ENCODE data around the gene ZNF865. TPM values are rescaled to one million over a fixed set of nuclear protein-coding genes. Genes with fewer than 3 reads are reported as not detected.

The ZNF865 gene
- total and polyA plus RNA-seq, 10 of the 15 experiments (the other 5 are each of a cell fraction or from before 2014, with no cell fraction given), result 0.02 to 18.3 (median 0.90) TPM

DNA sequence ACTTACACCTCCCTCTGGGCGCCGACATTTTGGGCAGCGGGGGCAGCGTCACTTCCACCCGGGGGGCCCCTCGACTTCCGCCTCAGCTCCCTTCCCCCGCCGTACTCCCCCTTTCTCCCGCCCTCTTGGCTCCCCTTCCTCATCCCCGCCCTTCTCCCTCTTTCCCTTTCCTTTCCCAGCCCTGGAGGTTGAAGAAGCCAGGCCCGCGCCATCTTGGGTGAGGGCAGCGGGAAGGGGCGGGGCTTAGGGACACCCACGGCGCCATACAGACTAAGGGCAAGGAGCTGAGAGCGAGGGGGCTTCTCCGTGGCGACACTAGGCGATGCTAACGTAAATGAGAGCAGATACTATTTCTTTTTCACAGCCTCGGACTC is 6.0 kb upstream of the ZNF865 start, which contains the start of gene FIZ1 (continued):
- TF ChIP-seq STAT1 (conservative IDR thresholded peaks at IDR 0.05), result no peak
- no peak; the same call in 1 of the 2 replicates for TF ChIP-seq FOXM1 (IDR thresholded peaks at IDR 0.05; ENCODE audit: low read depth, low read length)
- TF ChIP-seq TARDBP (IDR thresholded peaks at IDR 0.05; ENCODE audit: borderline replicate concordance), result peak; percentile 82; the same call in 1 of the 2 replicates
- TF ChIP-seq ASH2L (IDR thresholded peaks at IDR 0.05; ENCODE audit: borderline replicate concordance, low read depth), result no peak
- no peak; the same call in 1 of the 2 replicates for TF ChIP-seq TAF1 (IDR thresholded peaks at IDR 0.05; ENCODE audit: borderline replicate concordance, low read depth, low read length)
- no peak for TF ChIP-seq RFX5 (IDR thresholded peaks at IDR 0.05; ENCODE audit: low read depth, low read length)
- TF ChIP-seq, protein P1, sequence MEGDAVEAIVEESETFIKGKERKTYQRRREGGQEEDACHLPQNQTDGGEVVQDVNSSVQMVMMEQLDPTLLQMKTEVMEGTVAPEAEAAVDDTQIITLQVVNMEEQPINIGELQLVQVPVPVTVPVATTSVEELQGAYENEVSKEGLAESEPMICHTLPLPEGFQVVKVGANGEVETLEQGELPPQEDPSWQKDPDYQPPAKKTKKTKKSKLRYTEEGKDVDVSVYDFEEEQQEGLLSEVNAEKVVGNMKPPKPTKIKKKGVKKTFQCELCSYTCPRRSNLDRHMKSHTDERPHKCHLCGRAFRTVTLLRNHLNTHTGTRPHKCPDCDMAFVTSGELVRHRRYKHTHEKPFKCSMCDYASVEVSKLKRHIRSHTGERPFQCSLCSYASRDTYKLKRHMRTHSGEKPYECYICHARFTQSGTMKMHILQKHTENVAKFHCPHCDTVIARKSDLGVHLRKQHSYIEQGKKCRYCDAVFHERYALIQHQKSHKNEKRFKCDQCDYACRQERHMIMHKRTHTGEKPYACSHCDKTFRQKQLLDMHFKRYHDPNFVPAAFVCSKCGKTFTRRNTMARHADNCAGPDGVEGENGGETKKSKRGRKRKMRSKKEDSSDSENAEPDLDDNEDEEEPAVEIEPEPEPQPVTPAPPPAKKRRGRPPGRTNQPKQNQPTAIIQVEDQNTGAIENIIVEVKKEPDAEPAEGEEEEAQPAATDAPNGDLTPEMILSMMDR (IDR thresholded peaks at IDR 0.05 in 2 of 3, conservative IDR thresholded peaks at IDR 0.05 in 1 of 3; ENCODE audit: control insufficient read depth in 2 of 3, extremely low read depth in 1 of 3, insufficient read depth in 1 of 3, low read depth in 3 of 3, low read length in 3 of 3), result no peak
- TF ChIP-seq RCOR1 (conservative IDR thresholded peaks at IDR 0.05; ENCODE audit: low read depth, low read length), result peak; percentile 81

DNA sequence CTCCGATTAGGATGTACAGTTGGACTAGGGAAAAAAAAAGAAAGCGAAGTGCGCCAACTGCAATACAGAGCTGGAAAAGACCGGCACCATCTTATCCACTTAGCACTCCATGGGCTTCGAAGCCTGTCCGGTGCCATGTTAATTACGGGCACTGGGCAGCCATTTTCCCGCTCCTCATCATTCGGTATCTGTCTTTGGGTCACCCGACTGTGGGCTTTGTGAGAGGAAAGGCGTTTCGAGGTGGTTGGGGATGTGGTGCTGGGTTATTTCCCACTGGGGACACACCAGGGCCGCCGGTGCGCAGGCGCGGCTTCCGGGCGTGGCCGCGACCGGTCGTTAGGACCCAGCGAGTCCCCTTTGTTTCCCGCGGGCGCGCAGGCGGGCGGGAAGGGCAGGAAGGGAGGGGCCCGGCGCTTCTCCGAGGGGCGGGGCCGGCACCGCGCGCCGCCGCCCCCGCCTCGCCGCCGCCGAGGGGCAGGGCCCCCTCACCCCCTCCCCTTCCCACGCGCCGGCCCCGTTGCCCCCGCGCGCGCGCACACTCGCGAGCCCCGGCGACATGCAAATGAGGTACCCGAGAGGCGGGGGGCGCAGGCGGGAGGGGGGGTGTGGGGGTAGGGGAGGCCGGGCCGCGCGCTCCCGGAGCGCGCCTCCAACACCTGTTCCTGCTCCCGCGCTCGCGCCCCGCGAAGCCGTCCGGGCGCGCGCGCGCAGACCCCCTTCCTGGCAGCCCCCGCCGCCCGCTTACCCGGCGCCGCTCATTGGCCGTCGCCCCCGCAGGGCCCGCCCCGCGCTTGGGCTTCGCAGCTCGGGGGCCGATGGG is 5.4 kb upstream of the ZNF865 start, which contains the start of gene ZNF524:
Gene ZNF524 (plus strand): TSS at position 447 of the 820 bp plus-strand sequence. CDS start 1,825 bp downstream, outside the sequence.
- FAIRE-seq, result peak; percentile 84
- BruUV-seq (replicated peaks), result no TSS peak
- CTCF ChIA-PET, result interaction anchor here (1.8 to 2.4 kb wide), 5 partner anchors 26 to 96 kb away, joined by 6 to 11 read pairs (median 9); partner anchors contain the start of gene U2AF2
- TF ChIP-seq POLR2AphosphoS5 (IDR thresholded peaks at IDR 0.05; ENCODE audit: low read length) (peak; percentile 25; the same call in 1 of the 2 replicates), BRCA1 (IDR thresholded peaks at IDR 0.05; ENCODE audit: low read depth, low read length) (no peak), NBN (IDR thresholded peaks at IDR 0.05) (peak; percentile 61), SREBF1 (IDR thresholded peaks at IDR 0.05; ENCODE audit: low read length) (no peak)
- TF ChIP-seq, protein P2, sequence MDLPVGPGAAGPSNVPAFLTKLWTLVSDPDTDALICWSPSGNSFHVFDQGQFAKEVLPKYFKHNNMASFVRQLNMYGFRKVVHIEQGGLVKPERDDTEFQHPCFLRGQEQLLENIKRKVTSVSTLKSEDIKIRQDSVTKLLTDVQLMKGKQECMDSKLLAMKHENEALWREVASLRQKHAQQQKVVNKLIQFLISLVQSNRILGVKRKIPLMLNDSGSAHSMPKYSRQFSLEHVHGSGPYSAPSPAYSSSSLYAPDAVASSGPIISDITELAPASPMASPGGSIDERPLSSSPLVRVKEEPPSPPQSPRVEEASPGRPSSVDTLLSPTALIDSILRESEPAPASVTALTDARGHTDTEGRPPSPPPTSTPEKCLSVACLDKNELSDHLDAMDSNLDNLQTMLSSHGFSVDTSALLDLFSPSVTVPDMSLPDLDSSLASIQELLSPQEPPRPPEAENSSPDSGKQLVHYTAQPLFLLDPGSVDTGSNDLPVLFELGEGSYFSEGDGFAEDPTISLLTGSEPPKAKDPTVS (IDR thresholded peaks at IDR 0.05; ENCODE audit: low read depth, low read length), result 0 out of 2 replicates have a peak, but pooled peaks have one; percentile 14
- TF ChIP-seq, protein P3, sequence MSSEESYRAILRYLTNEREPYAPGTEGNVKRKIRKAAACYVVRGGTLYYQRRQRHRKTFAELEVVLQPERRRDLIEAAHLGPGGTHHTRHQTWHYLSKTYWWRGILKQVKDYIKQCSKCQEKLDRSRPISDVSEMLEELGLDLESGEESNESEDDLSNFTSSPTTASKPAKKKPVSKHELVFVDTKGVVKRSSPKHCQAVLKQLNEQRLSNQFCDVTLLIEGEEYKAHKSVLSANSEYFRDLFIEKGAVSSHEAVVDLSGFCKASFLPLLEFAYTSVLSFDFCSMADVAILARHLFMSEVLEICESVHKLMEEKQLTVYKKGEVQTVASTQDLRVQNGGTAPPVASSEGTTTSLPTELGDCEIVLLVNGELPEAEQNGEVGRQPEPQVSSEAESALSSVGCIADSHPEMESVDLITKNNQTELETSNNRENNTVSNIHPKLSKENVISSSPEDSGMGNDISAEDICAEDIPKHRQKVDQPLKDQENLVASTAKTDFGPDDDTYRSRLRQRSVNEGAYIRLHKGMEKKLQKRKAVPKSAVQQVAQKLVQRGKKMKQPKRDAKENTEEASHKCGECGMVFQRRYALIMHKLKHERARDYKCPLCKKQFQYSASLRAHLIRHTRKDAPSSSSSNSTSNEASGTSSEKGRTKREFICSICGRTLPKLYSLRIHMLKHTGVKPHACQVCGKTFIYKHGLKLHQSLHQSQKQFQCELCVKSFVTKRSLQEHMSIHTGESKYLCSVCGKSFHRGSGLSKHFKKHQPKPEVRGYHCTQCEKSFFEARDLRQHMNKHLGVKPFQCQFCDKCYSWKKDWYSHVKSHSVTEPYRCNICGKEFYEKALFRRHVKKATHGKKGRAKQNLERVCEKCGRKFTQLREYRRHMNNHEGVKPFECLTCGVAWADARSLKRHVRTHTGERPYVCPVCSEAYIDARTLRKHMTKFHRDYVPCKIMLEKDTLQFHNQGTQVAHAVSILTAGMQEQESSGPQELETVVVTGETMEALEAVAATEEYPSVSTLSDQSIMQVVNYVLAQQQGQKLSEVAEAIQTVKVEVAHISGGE (CRISPR knock-in tag; IDR thresholded peaks at IDR 0.05), result no peak

More for the DNA sequence above, 5.4 kb upstream of the ZNF865 start, which contains the start of gene ZNF524:
- 1% methylated on average over 37 of the region's 97 CpGs for WGBS (ENCODE audit: insufficient coverage, insufficient replicate concordance, low lambda C conversion rate, missing lambda C conversion rate)
- H3K9ac ChIP-seq (ENCODE audit: control insufficient read depth, insufficient read depth, low read length), result peak within 1 kb of the TSS; percentile 95
- ChIA-PET RAD21 (ENCODE audit: unreplicated experiment) (interaction anchor here (1.2 to 2.6 kb wide), 9 partner anchors 11 to 216 kb away, joined by 4 to 11 read pairs (median 4); partner anchors contain the start of genes TMEM238, ZNF579, ZNF628 and ZNF784), SMC1A (ENCODE audit: uncharacterized antibody, unreplicated experiment) (interaction anchor here (0.9 to 2.3 kb wide), 4 partner anchors 32 to 123 kb away, joined by 3 to 16 read pairs (median 4); partner anchors contain the start of gene NAT14), POLR2A (interaction anchor here (0.6 to 1.6 kb wide), 17 partner anchors 11 to 1481 kb away, joined by 3 to 8 read pairs (median 5); partner anchors contain the start of genes HSPBP1, TMEM238, U2AF2 and ZNF579)
- intact Hi-C loops (cut with micrococcal nuclease; ENCODE audit: unreplicated experiment), result loop anchor here (5.0 kb wide), 1 partner anchor 42 kb away; the partner anchor contains the start of genes ZNF580 and ZNF581
- H3K27ac ChIP-seq (ENCODE audit: control insufficient read depth, insufficient read depth), result peak within 1 kb of the TSS; percentile 99
- H3K9me3 ChIP-seq (replicated peaks; ENCODE audit: control insufficient read depth, insufficient read depth, low read length), result peaks cover under 1% of the 10 kb centered on the region; the same call in 2 of the 3 replicates
- peaks cover 0 to 6% of the 10 kb centered on the region in 2 experiments; a peak in 1 of 4 replicates for H3K36me3 ChIP-seq (ENCODE audit: control insufficient read depth in 2 of 2, insufficient read depth in 2 of 2, low read length in 1 of 2)
- H3K4me3 ChIP-seq, result peak within 1 kb of the TSS; percentile 88
- peak within 1 kb of the TSS; percentile 96 for H3K4me2 ChIP-seq (ENCODE audit: control insufficient read depth, insufficient read depth)
- H4K20me1 ChIP-seq (ENCODE audit: control insufficient read depth, insufficient read depth), result no peaks in the 10 kb centered on the region
- ATAC-seq, result peak; percentile 74
- no peak for DNase-seq (ENCODE audit: low read depth, low spot score)
- in situ Hi-C loops (cut with MboI), result no loop called here
- H3K27me3 ChIP-seq (replicated peaks in 1 of 2; ENCODE audit: control insufficient read depth in 2 of 2, insufficient read depth in 2 of 2, low read length in 1 of 2), result no peaks in the 10 kb centered on the region
- H3K4me1 ChIP-seq (ENCODE audit: control insufficient read depth, insufficient read depth, low read length), result peaks cover 10% of the 10 kb centered on the region; the same call in 1 of the 2 replicates
- peak within 1 kb of the TSS; percentile 99 for H2AFZ ChIP-seq (ENCODE audit: control insufficient read depth, low read depth, low read length)
- H3K79me2 ChIP-seq (ENCODE audit: control insufficient read depth, insufficient read depth, low read length), result peaks cover 10% of the 10 kb centered on the region
